MM.1S (cell line): ENCODE measurements around the gene FBXL17.

Experiments used
- EZH2 ChIP-seq: fragments of 300-600 bp; sonication (generic); optimal IDR thresholded peaks from 2 replicates; pipeline ENCODE3; 2017; ENCODE audit warnings: low read depth, mild to moderate bottlenecking, antibody characterized with exemption, low read length, mixed read lengths
- EZH2phosphoT487 ChIP-seq: fragments of 300-600 bp; sonication (generic); IDR thresholded peaks from 2 replicates; pipeline ENCODE4 v1.6.1; 2018; ENCODE audit warnings: antibody characterized with exemption, low read length
- TF ChIP-seq, protein P1 (sequence below): fragments of 300-600 bp; sonication (generic); IDR thresholded peaks from 2 replicates; pipeline ENCODE4 v1.5.1; 2016; ENCODE audit warnings: antibody characterized with exemption, low read length, mixed read lengths

DNA sequence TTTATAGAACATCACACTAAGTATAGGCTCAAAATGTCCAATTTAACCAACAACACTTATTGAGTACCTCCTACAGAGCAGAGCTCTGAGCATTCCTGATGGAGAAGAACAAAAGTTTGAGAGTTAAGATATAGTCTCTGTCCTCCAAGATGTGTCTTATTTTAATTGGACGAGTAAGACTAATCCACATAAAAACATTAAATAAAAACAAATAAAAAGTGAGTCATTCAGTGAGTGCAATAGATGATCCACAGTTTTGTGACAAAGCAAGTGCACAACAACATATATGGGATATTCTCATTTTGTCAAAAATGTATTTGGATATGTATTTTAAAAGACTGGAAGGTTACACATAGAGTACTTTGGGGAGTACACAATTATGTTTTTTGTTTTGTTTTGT is 277.4 kb downstream of the FBXL17 start:
- TF ChIP-seq, protein P1, sequence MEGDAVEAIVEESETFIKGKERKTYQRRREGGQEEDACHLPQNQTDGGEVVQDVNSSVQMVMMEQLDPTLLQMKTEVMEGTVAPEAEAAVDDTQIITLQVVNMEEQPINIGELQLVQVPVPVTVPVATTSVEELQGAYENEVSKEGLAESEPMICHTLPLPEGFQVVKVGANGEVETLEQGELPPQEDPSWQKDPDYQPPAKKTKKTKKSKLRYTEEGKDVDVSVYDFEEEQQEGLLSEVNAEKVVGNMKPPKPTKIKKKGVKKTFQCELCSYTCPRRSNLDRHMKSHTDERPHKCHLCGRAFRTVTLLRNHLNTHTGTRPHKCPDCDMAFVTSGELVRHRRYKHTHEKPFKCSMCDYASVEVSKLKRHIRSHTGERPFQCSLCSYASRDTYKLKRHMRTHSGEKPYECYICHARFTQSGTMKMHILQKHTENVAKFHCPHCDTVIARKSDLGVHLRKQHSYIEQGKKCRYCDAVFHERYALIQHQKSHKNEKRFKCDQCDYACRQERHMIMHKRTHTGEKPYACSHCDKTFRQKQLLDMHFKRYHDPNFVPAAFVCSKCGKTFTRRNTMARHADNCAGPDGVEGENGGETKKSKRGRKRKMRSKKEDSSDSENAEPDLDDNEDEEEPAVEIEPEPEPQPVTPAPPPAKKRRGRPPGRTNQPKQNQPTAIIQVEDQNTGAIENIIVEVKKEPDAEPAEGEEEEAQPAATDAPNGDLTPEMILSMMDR = no peak
- no peak for TF ChIP-seq EZH2
- no peak for TF ChIP-seq EZH2phosphoT487
